Liver (tissue), 9 donors: Measurements from ENCODE around the gene LPAR3. TPM values are rescaled to one million over a fixed set of nuclear protein-coding genes. Genes with fewer than 3 reads are reported as not detected.

Experiments
- DNase-seq: peaks from one replicate; pipeline ENCODE4 v3.0.0-alpha.2; 2017; ENCODE audit warnings: low spot score
- H3K27ac ChIP-seq, 2 donors: one replicate each; pipeline ENCODE4 v1.7.0; 2013; ENCODE audit warnings: inconsistent platforms in 2 of 2, low read length in 2 of 2, control low read depth in 1 of 2, low read depth in 1 of 2, mild to moderate bottlenecking in 1 of 2
- H3K27me3 ChIP-seq, 4 donors: one replicate each; pipeline versions ENCODE4 v1.6.1 to v1.7.0; 2013; ENCODE audit warnings: low read length in 3 of 4, inconsistent platforms in 1 of 4, mild to moderate bottlenecking in 1 of 4, moderate library complexity in 1 of 4; ENCODE audit not compliant: control insufficient read depth in 4 of 4, insufficient read depth in 4 of 4
- H3K36me3 ChIP-seq, 4 donors: one replicate each; pipeline versions ENCODE4 v1.6.1 to v1.7.0; 2013; ENCODE audit warnings: low read length in 3 of 4, mild to moderate bottlenecking in 3 of 4, low read depth in 1 of 4, moderate library complexity in 1 of 4; ENCODE audit not compliant: control insufficient read depth in 4 of 4, insufficient read depth in 3 of 4
- H3K4me1 ChIP-seq, 4 donors: one replicate each; pipeline versions ENCODE4 v1.6.1 to v1.7.0; 2013; ENCODE audit warnings: low read length in 3 of 4, mild to moderate bottlenecking in 3 of 4, moderate library complexity in 1 of 4; ENCODE audit not compliant: control insufficient read depth in 4 of 4, insufficient read depth in 4 of 4
- H3K4me3 ChIP-seq, 3 donors: one replicate each; pipeline versions ENCODE4 v1.6.1 to v1.7.0; 2013; ENCODE audit warnings: low read length in 3 of 3, control low read depth in 1 of 3, low read depth in 1 of 3, mild to moderate bottlenecking in 1 of 3
- H3K9ac ChIP-seq, 2 donors: one replicate each; pipeline ENCODE4 v1.7.0; 2013; ENCODE audit warnings: low read length in 2 of 2, mild to moderate bottlenecking in 2 of 2, moderate library complexity in 2 of 2, control low read depth in 1 of 2, low read depth in 1 of 2
- H3K9me3 ChIP-seq, 4 donors: one replicate each; pipeline versions ENCODE4 v1.6.1 to v1.7.0; 2013; ENCODE audit warnings: low read length in 3 of 4; ENCODE audit not compliant: control insufficient read depth in 4 of 4
- ATF3 ChIP-seq: IDR thresholded peaks from 2 replicates; pipeline ENCODE4 v1.6.1; 2016; ENCODE audit warnings: antibody characterized with exemption
- CTCF ChIP-seq: fragments of 150-350 bp; IDR thresholded peaks from 2 replicates; pipeline ENCODE4 v1.5.1; 2017; ENCODE audit warnings: improper control_type of control experiment, low read depth, low read length; ENCODE audit not compliant: missing input control
- EGR1 ChIP-seq, 2 donors: IDR thresholded peaks; 2 replicates each; pipeline ENCODE4 v1.6.1; 2016 to 2018; ENCODE audit warnings: antibody characterized with exemption in 2 of 2, low read depth in 2 of 2
- FOXA1 ChIP-seq: IDR thresholded peaks from 2 replicates; pipeline ENCODE4 v1.6.1; 2016; ENCODE audit warnings: antibody characterized with exemption
- FOXA2 ChIP-seq: IDR thresholded peaks from 2 replicates; pipeline ENCODE4 v1.6.1; 2016; ENCODE audit warnings: antibody characterized with exemption
- GABPA ChIP-seq, 2 donors: IDR thresholded peaks in 1 of 2; conservative IDR thresholded peaks in 1 of 2; 2 replicates each; pipeline ENCODE4 v1.6.1; 2016; ENCODE audit warnings: antibody characterized with exemption in 2 of 2, mild to moderate bottlenecking in 1 of 2, moderate library complexity in 1 of 2
- HNF4A ChIP-seq, 2 donors: conservative IDR thresholded peaks; 2 replicates each; pipeline ENCODE4 v1.6.1; 2016; ENCODE audit warnings: antibody characterized with exemption in 2 of 2, mild to moderate bottlenecking in 2 of 2
- HNF4G ChIP-seq: IDR thresholded peaks from 2 replicates; pipeline ENCODE4 v1.6.1; 2016; ENCODE audit warnings: antibody characterized with exemption
- JUND ChIP-seq, 2 donors: IDR thresholded peaks; 2 replicates each; pipeline ENCODE4 v1.6.1; 2016; ENCODE audit warnings: antibody characterized with exemption in 2 of 2
- MAX ChIP-seq: IDR thresholded peaks from 2 replicates; pipeline ENCODE4 v1.6.1; 2016; ENCODE audit warnings: antibody characterized with exemption
- NR2F2 ChIP-seq: IDR thresholded peaks from 2 replicates; pipeline ENCODE4 v1.6.1; 2016; ENCODE audit warnings: antibody characterized with exemption
- RAD21 ChIP-seq, 2 donors: IDR thresholded peaks; 2 replicates each; pipeline ENCODE4 v1.6.1; 2016; ENCODE audit warnings: antibody characterized with exemption in 2 of 2, mild to moderate bottlenecking in 2 of 2
- REST ChIP-seq: IDR thresholded peaks from 2 replicates; pipeline ENCODE4 v1.6.1; 2016; ENCODE audit warnings: antibody characterized with exemption, mild to moderate bottlenecking
- RXRA ChIP-seq, 2 donors: IDR thresholded peaks; 2 replicates each; pipeline ENCODE4 v1.6.1; 2017 to 2018; ENCODE audit warnings: antibody characterized with exemption in 2 of 2, mild to moderate bottlenecking in 1 of 2
- SP1 ChIP-seq: IDR thresholded peaks from 2 replicates; pipeline ENCODE4 v1.6.1; 2018; ENCODE audit warnings: antibody characterized with exemption, mild to moderate bottlenecking
- TAF1 ChIP-seq: conservative IDR thresholded peaks from 2 replicates; pipeline ENCODE4 v1.6.1; 2016; ENCODE audit warnings: antibody characterized with exemption, mild to moderate bottlenecking
- YY1 ChIP-seq: IDR thresholded peaks from 2 replicates; pipeline ENCODE4 v1.6.1; 2016; ENCODE audit warnings: antibody characterized with exemption, mild to moderate bottlenecking
- ZBTB33 ChIP-seq: IDR thresholded peaks from 2 replicates; pipeline ENCODE4 v1.6.1; 2016; ENCODE audit warnings: antibody characterized with exemption
- WGBS: extraction: QIAGEN DNeasy Blood & Tissue Kit; methylation state at CpG from one replicate; pipeline ENCODE4 v1.1.7; 2013; 5-methylcytosine and 5-hydroxymethylcytosine counted together
- polyA plus RNA-seq, 2 donors: library from polyadenylated mRNA; stranded (reverse) in 1 of 2; unstranded in 1 of 2; fragments of 200-250 nt in 1 of 2; fragments of >200 nt in 1 of 2; fragmentation: Nextera tagmentation in 1 of 2; extraction: Ambion mirVana in 1 of 2; gene quantifications; one replicate each; pipeline versions ENCODE4 v1.2.1 to v1.2.3, GENCODE V29; 2013 to 2015
- total RNA-seq, 2 donors: library from RNA; depleted of rRNA; stranded (reverse); fragments of >200 nt; gene quantifications; one replicate each; pipeline ENCODE4 v1.2.3, GENCODE V29; 2014
- donor health status: healthy.
- donor health status: healthy.
- donor health status: healthy.
- donor health status: healthy.
- donor health status: healthy.

LPAR3 gene
- total and polyA plus RNA-seq, 4 donors, result 0.56 TPM; not detected in 3

- no peaks in the 10 kb centered on the region for H3K36me3 ChIP-seq
- no peaks in the 10 kb centered on the region for H3K27me3 ChIP-seq
- TF ChIP-seq HNF4A (conservative IDR thresholded peaks at IDR 0.05), result no peak
- TF ChIP-seq ZBTB33, result no peak
- no peak for TF ChIP-seq JUND (IDR thresholded peaks at IDR 0.05)
- TF ChIP-seq RAD21 (IDR thresholded peaks at IDR 0.05), result no peak
- TF ChIP-seq YY1, result no peak
- TF ChIP-seq EGR1 (IDR thresholded peaks at IDR 0.05; ENCODE audit: low read depth in 2 of 2), result no peak
- no peak for TF ChIP-seq RXRA (IDR thresholded peaks at IDR 0.05)
- no peak for TF ChIP-seq HNF4G
- no peak for TF ChIP-seq REST
- no peak for TF ChIP-seq CTCF
- no peak for TF ChIP-seq FOXA2
- no peak for TF ChIP-seq NR2F2
- 93% methylated on average over 3 of the region's 3 CpGs for WGBS
- no peak overlapping the region for H3K27ac ChIP-seq
- H3K9ac ChIP-seq, result no peak overlapping the region
- no peak for DNase-seq
- H3K4me3 ChIP-seq, result no peak overlapping the region
- no peaks in the 10 kb centered on the region for H3K4me1 ChIP-seq
- no peaks in the 10 kb centered on the region for H3K9me3 ChIP-seq
These were observed 84.0 kb downstream of the LPAR3 start for GRCh38 chr1:84809023-84809422.

GRCh38 chr1:84803604-84804003 lies 89.4 kb downstream of the LPAR3 start:
- no peaks in the 10 kb centered on the region for H3K4me1 ChIP-seq
- H3K4me3 ChIP-seq, result no peak overlapping the region
- H3K9me3 ChIP-seq, result no peaks in the 10 kb centered on the region
- no peak overlapping the region for H3K27ac ChIP-seq
- no peak overlapping the region for H3K9ac ChIP-seq
- WGBS, result 85% methylated on average over 1 of the region's 1 CpG
- no peak for DNase-seq
- no peaks in the 10 kb centered on the region for H3K27me3 ChIP-seq
- no peaks in the 10 kb centered on the region for H3K36me3 ChIP-seq
- TF ChIP-seq ATF3 (no peak), RXRA (IDR thresholded peaks at IDR 0.05) (no peak), GABPA (IDR thresholded peaks at IDR 0.05 in 1 of 2, conservative IDR thresholded peaks at IDR 0.05 in 1 of 2) (no peak), YY1 (no peak), SP1 (no peak), RAD21 (IDR thresholded peaks at IDR 0.05) (no peak), HNF4G (no peak), NR2F2 (no peak), HNF4A (conservative IDR thresholded peaks at IDR 0.05) (no peak), FOXA2 (no peak), REST (no peak), CTCF (no peak), FOXA1 (no peak), TAF1 (no peak), EGR1 (IDR thresholded peaks at IDR 0.05; ENCODE audit: low read depth in 2 of 2) (no peak), MAX (no peak), JUND (IDR thresholded peaks at IDR 0.05) (no peak)
